CD4-positive, alpha-beta T cell treated with Interleukin-6 for 4 hours (primary cell): ENCODE data around the gene CYP21A2.
"Not testable (repeated sequence)": the region's sequence is repeated elsewhere in the genome, so short reads cannot be mapped to it uniquely, and the experiment has no call there.

Experiments used
- DNase-seq: peaks from one replicate; pipeline ENCODE4 v3.0.0-alpha.2; 2020; ENCODE audit warnings: mixed read lengths

CYP21A2 gene

GRCh38 chr6:32035283-32036013, 2.8 kb upstream of the CYP21A2 start:
- not testable (repeated sequence) for DNase-seq

- DNase-seq: not testable (repeated sequence)
Measured at GRCh38 chr6:32037136-32037535, 1.1 kb upstream of the CYP21A2 start.

- DNase-seq: not testable (repeated sequence)
Measured at GRCh38 chr6:32038878-32039277, 663 bp downstream of the CYP21A2 start.

- not testable (repeated sequence) for DNase-seq
Measured at GRCh38 chr6:32039321-32040274, 1.4 kb downstream of the CYP21A2 start.

- not testable (repeated sequence) for DNase-seq
Measured at GRCh38 chr6:32040299-32041049, 2.3 kb downstream of the CYP21A2 start.

GRCh38 chr6:32041050-32041321, 2.8 kb downstream of the CYP21A2 start:
- not testable (repeated sequence) for DNase-seq

- DNase-seq: not testable (repeated sequence)
Measured at GRCh38 chr6:32041385-32041784, 3.2 kb downstream of the CYP21A2 start.

GRCh38 chr6:32042276-32042675, 4.1 kb downstream of the CYP21A2 start:
- not testable (repeated sequence) for DNase-seq

- DNase-seq: not testable (repeated sequence)
Measured at GRCh38 chr6:32043589-32044380, 5.6 kb downstream of the CYP21A2 start.

GRCh38 chr6:32044916-32045315, 6.7 kb downstream of the CYP21A2 start:
- DNase-seq: not testable (repeated sequence)

GRCh38 chr6:32045811-32046449, 7.7 kb downstream of the CYP21A2 start:
- DNase-seq: no peak

GRCh38 chr6:32046450-32047083, 8.4 kb downstream of the CYP21A2 start:
- no peak for DNase-seq

GRCh38 chr6:32047084-32047478, 8.9 kb downstream of the CYP21A2 start:
- no peak for DNase-seq

GRCh38 chr6:32047539-32047854, 9.3 kb downstream of the CYP21A2 start:
- no peak for DNase-seq

- DNase-seq: peak; percentile 73
Measured at GRCh38 chr6:32047855-32048766, 9.9 kb downstream of the CYP21A2 start.

- not testable (repeated sequence) for DNase-seq
Measured at GRCh38 chr6:32049149-32049548, 10.9 kb downstream of the CYP21A2 start.

- not testable (repeated sequence) for DNase-seq
Measured at GRCh38 chr6:32049736-32050135, 11.5 kb downstream of the CYP21A2 start.

- no peak for DNase-seq
Measured at GRCh38 chr6:32050562-32050961, 12.3 kb downstream of the CYP21A2 start.

GRCh38 chr6:32052626-32053025, 14.4 kb downstream of the CYP21A2 start:
- not testable (repeated sequence) for DNase-seq

GRCh38 chr6:32053314-32053713, 15.1 kb downstream of the CYP21A2 start:
- DNase-seq: not testable (repeated sequence)
